CD14-positive monocyte (primary cell): ENCODE measurements around the gene IMMP2L. TPM values are rescaled to one million over a fixed set of nuclear protein-coding genes. Genes with fewer than 3 reads are reported as not detected.
"Not testable (repeated sequence)": the region's sequence is repeated elsewhere in the genome, so short reads cannot be mapped to it uniquely, and the experiment has no call there.

Experiments used
- DNase-seq, 3 donors: peaks; one replicate each; pipeline ENCODE4 v3.0.0-alpha.2; 2011 to 2022
- H2AFZ ChIP-seq: 2 replicates; pipeline ENCODE4 v1.6.0; 2012; ENCODE audit warnings: mild to moderate bottlenecking, low read depth, low read length, inconsistent platforms; ENCODE audit not compliant: insufficient read depth, poor library complexity, severe bottlenecking
- H3K27ac ChIP-seq, 2 donors: 1 replicate in 1 of 2; 2 replicates in 1 of 2; pipeline ENCODE4 v1.5.1; 2012 to 2013; ENCODE audit warnings: low read length in 2 of 2, control low read depth in 1 of 2, inconsistent platforms in 1 of 2, low read depth in 1 of 2, mild to moderate bottlenecking in 1 of 2
- H3K27me3 ChIP-seq, 2 donors: one replicate each; pipeline versions ENCODE4 v1.6.0 to v1.6.1; 2011 to 2013; ENCODE audit warnings: low read length in 2 of 2; ENCODE audit not compliant: control insufficient read depth in 2 of 2, insufficient read depth in 2 of 2
- H3K36me3 ChIP-seq, 2 donors: replicated peaks in 1 of 2; 1 replicate in 1 of 2; 2 replicates in 1 of 2; pipeline versions ENCODE4 v1.5.1 to v1.6.1; 2012 to 2013; ENCODE audit warnings: low read length in 2 of 2, control low read depth in 1 of 2, inconsistent platforms in 1 of 2, mild to moderate bottlenecking in 1 of 2; ENCODE audit not compliant: insufficient read depth in 2 of 2, control insufficient read depth in 1 of 2
- H3K4me1 ChIP-seq, 2 donors: 1 replicate in 1 of 2; 2 replicates in 1 of 2; pipeline versions ENCODE4 v1.5.1 to v1.6.1; 2012 to 2013; ENCODE audit warnings: low read length in 2 of 2, control low read depth in 1 of 2, inconsistent platforms in 1 of 2, mild to moderate bottlenecking in 1 of 2, moderate library complexity in 1 of 2; ENCODE audit not compliant: insufficient read depth in 2 of 2, control insufficient read depth in 1 of 2
- H3K4me2 ChIP-seq: replicated peaks from 2 replicates; pipeline ENCODE3; 2012; ENCODE audit warnings: low read length, moderate library complexity, mild to moderate bottlenecking; ENCODE audit not compliant: poor library complexity, severe bottlenecking; ENCODE audit errors: extremely low read depth
- H3K4me3 ChIP-seq, 3 experiments: fragments of 200-600 bp in 1 of 3; sonication (generic) in 1 of 3; replicated peaks in 1 of 3; 1 replicate in 2 of 3; 2 replicates in 1 of 3; pipeline ENCODE4 v1.5.1; 2011 to 2013; ENCODE audit warnings: low read length in 3 of 3, mild to moderate bottlenecking in 3 of 3, control low read depth in 2 of 3, low read depth in 2 of 3, inconsistent platforms in 1 of 3, moderate library complexity in 1 of 3
- H3K79me2 ChIP-seq: 2 replicates; pipeline ENCODE4 v1.6.0; 2012; ENCODE audit warnings: mild to moderate bottlenecking, control low read depth, inconsistent platforms, low read length, moderate library complexity; ENCODE audit not compliant: insufficient read depth
- H3K9ac ChIP-seq: 2 replicates; pipeline ENCODE4 v1.6.0; 2017; ENCODE audit warnings: low read length, mild to moderate bottlenecking; ENCODE audit not compliant: insufficient read depth, poor library complexity, severe bottlenecking
- H3K9me3 ChIP-seq, 2 donors: replicated peaks in 1 of 2; 1 replicate in 1 of 2; 2 replicates in 1 of 2; pipeline versions ENCODE4 v1.5.1 to v1.6.1; 2012 to 2013; ENCODE audit warnings: low read length in 2 of 2, control low read depth in 1 of 2; ENCODE audit not compliant: control insufficient read depth in 1 of 2, insufficient read depth in 1 of 2
- H4K20me1 ChIP-seq: 2 replicates; pipeline ENCODE4 v1.6.0; 2012; ENCODE audit warnings: mild to moderate bottlenecking, low read length, control low read depth, moderate library complexity; ENCODE audit not compliant: insufficient read depth
- H3K27ac Mint-ChIP-seq, 7 donors: one replicate each; pipeline ENCODE4 v1.8.0; 2020; ENCODE audit warnings: mild to moderate bottlenecking in 7 of 7, mixed read lengths in 7 of 7, moderate library complexity in 6 of 7, inconsistent platforms in 2 of 7
- H3K27me3 Mint-ChIP-seq, 3 donors: one replicate each; pipeline ENCODE4 v1.8.0; 2021 to 2022; ENCODE audit warnings: low read depth in 3 of 3, mild to moderate bottlenecking in 3 of 3, mixed read lengths in 3 of 3, moderate library complexity in 3 of 3, inconsistent platforms in 1 of 3
- H3K36me3 Mint-ChIP-seq, 2 donors: one replicate each; pipeline ENCODE4 v1.8.0; 2020; ENCODE audit warnings: mixed read lengths in 2 of 2, inconsistent platforms in 1 of 2, mild to moderate bottlenecking in 1 of 2
- H3K4me1 Mint-ChIP-seq: one replicate; pipeline ENCODE4 v1.8.0; 2020; ENCODE audit warnings: mild to moderate bottlenecking, mixed read lengths
- H3K4me3 Mint-ChIP-seq, 2 donors: one replicate each; pipeline ENCODE4 v1.8.0; 2020; ENCODE audit warnings: mild to moderate bottlenecking in 2 of 2, mixed read lengths in 2 of 2, moderate library complexity in 1 of 2
- H3K9me3 Mint-ChIP-seq, 7 donors: one replicate each; pipeline ENCODE4 v1.8.0; 2020 to 2022; ENCODE audit warnings: mixed read lengths in 7 of 7, mild to moderate bottlenecking in 6 of 7, moderate library complexity in 6 of 7, inconsistent platforms in 2 of 7
- WGBS: methylation state at CpG from one replicate; pipeline ENCODE4 v1.1.5; 2013; ENCODE audit warnings: missing lambda C conversion rate; ENCODE audit not compliant: insufficient coverage; 5-methylcytosine and 5-hydroxymethylcytosine counted together
- intact Hi-C, 2 donors: fragments of 100-400 bp; cut with micrococcal nuclease; formaldehyde crosslinking; loops; one replicate each; pipeline versions ENCODE4 v1.15.0 to v1.15.1; 2023
- polyA minus RNA-seq: library from RNA; depleted of rRNA, polyadenylated mRNA; stranded (reverse); fragments of >200 nt; gene quantifications from 2 replicates; pipeline ENCODE4 v1.2.3, GENCODE V29; 2012
- polyA plus RNA-seq, 3 donors: library from polyadenylated mRNA; depleted of rRNA in 1 of 3; unstranded in 2 of 3; stranded (reverse) in 1 of 3; fragments of 300-500 nt in 2 of 3; fragments of >200 nt in 1 of 3; fragmentation: Illumina TruSeq in 2 of 3; gene quantifications; 1 replicate in 2 of 3; 2 replicates in 1 of 3; pipeline ENCODE4 v1.2.3, GENCODE V29; 2012 to 2021
- total RNA-seq, 12 experiments: library from RNA in 1 of 12; stranded (reverse) in 1 of 12; fragments of 120-200 nt in 1 of 12; gene quantifications; one replicate each; pipeline ENCODE4 v1.2.4 and lab custom pipeline; 2013 to 2026; ENCODE audit warnings: mixed read lengths in 6 of 12, inconsistent platforms in 1 of 12
- TF ChIP-seq, protein P1 (sequence below): fragments of 200-600 bp; IDR thresholded peaks from one replicate; pipeline ENCODE4 v1.8.0; 2022; ENCODE audit warnings: antibody characterized with exemption, mild to moderate bottlenecking

Gene IMMP2L
- total RNA-seq (2013), result 5.6 TPM
- polyA plus RNA-seq (1 to 10 TPM; 1.9 to 6.4 (median 6.2) TPM), polyA minus RNA-seq (1.2 and 1.4 TPM in 2 replicates), total RNA-seq (lab: John Stamatoyannopoulos, UW) (0.64 to 7.6 (median 2.9) reads per million in 11 experiments)

DNA sequence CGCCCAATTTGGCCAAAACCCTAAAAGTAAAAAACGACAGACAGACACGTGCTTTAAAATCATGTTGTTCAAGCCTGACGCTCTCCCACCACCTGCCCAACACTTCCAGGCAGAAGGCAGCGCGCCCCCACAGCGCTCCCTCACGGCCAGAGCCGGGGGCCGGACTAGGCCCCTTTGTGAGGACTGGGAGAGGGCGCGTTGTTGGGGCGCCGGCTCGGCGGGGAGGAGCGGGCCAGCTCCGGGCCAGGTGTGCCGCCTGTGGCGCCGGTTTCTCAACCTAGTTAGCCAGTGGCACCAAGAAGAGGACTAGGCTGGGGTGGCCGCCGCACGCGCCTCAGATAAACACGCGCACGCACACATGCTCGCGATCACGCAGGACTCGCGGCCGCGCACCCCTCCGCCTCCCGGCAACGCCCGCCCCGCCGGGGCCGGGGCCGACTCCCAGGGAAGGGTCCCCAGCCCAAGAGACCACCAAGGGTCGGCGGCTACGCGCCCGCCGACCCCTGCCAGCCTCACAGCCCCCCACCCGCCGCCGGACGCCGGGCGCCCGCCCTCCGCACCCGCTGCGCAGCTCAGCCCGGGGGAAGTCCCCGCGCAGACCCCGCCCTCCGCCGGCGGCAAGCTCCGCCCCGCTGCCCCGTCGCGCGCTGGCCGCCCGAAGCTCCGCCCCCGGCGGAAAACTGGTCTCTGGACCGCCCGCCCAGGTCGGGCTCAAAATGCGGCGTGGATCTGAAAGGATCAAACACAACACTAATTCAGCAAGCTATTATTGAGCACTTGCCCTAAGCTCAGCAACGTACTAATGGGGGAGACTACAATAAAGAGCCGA lies at the start of gene IMMP2L:
IMMP2L (minus strand) TSS at position 589 of the 829 bp plus-strand sequence.
- H3K4me1 Mint-ChIP-seq, result peaks cover 14% of the 10 kb centered on the region
- peaks cover 13 to 16% of the 10 kb centered on the region in 2 donors for H3K4me1 ChIP-seq
- H3K4me3 ChIP-seq, result peak within 1 kb of the TSS; percentile 45 to 81 (median 79)
- H3K27ac ChIP-seq, result peak within 1 kb of the TSS in 1 of 2 donors; percentile 75
- H3K9ac ChIP-seq, result peak within 1 kb of the TSS; percentile 85
- H3K9me3 Mint-ChIP-seq, result no peaks in the 10 kb centered on the region
- no peaks in the 10 kb centered on the region for H3K9me3 ChIP-seq
- H3K27ac Mint-ChIP-seq, result peak within 1 kb of the TSS in 6 of 7 donors; percentile 30 to 82 (median 64)
- H3K27me3 Mint-ChIP-seq, result no peaks in the 10 kb centered on the region
- no peaks in the 10 kb centered on the region for H3K79me2 ChIP-seq
- H3K36me3 Mint-ChIP-seq, result peaks cover 0 to 3% of the 10 kb centered on the region in 2 donors
- 0% methylated on average over 72 of the region's 84 CpGs for WGBS
- DNase-seq, result peak; percentile 72 to 75 (median 72)
- TF ChIP-seq, protein P1, sequence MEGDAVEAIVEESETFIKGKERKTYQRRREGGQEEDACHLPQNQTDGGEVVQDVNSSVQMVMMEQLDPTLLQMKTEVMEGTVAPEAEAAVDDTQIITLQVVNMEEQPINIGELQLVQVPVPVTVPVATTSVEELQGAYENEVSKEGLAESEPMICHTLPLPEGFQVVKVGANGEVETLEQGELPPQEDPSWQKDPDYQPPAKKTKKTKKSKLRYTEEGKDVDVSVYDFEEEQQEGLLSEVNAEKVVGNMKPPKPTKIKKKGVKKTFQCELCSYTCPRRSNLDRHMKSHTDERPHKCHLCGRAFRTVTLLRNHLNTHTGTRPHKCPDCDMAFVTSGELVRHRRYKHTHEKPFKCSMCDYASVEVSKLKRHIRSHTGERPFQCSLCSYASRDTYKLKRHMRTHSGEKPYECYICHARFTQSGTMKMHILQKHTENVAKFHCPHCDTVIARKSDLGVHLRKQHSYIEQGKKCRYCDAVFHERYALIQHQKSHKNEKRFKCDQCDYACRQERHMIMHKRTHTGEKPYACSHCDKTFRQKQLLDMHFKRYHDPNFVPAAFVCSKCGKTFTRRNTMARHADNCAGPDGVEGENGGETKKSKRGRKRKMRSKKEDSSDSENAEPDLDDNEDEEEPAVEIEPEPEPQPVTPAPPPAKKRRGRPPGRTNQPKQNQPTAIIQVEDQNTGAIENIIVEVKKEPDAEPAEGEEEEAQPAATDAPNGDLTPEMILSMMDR, result no peak
- intact Hi-C loops, result no loop called here
- H3K4me2 ChIP-seq, result peak within 1 kb of the TSS; percentile 85
- no peaks in the 10 kb centered on the region for H3K27me3 ChIP-seq
- H2AFZ ChIP-seq, result peak within 1 kb of the TSS; percentile 94
- H3K36me3 ChIP-seq, result no peaks in the 10 kb centered on the region
- H3K4me3 Mint-ChIP-seq, result peak within 1 kb of the TSS; percentile 79 to 93
- H4K20me1 ChIP-seq, result no peaks in the 10 kb centered on the region

DNA sequence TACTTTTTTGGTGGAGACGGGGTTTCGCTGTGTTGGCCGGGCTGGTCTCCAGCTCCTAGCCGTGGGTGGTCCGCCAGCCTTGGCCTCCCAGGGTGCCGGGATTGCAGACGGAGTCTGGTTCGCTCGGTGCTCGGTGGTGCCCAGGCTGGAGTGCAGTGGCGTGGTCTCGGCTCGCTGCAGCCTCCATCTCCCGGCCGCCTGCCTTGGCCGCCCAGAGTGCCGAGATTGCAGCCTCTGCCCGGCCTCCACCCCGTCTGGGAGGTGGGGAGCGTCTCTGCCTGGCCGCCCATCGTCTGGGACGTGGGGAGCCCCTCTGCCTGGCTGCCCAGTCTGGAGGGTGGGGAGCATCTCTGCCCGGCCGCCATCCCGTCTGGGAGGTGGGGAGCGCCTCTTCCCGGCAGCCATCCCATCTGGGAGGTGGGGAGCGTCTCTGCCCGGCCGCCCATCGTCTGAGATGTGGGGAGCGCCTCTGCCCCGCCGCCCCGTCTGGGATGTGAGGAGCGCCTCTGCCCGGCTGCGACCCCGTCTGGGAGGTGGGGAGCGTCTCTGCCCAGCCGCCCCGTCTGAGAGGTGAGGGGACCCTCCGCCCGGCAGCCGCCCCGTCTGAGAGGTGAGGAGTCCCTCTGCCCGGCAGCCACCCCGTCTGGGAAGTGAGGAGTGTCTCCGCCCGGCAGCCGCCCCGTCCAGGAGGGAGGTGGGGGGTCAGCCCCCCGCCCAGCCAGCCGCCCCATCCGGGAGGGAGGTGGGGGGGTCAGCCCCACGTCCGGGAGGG lies 47.4 kb upstream of the IMMP2L start:
- intact Hi-C loops, DNase-seq: not testable (repeated sequence)

More for the DNA sequence above, 47.4 kb upstream of the IMMP2L start:
- not testable (repeated sequence) for H3K9me3 ChIP-seq, H3K4me1 Mint-ChIP-seq, H3K36me3 Mint-ChIP-seq, H3K79me2 ChIP-seq, H3K27me3 Mint-ChIP-seq, H3K9ac ChIP-seq, H3K27ac ChIP-seq, H3K4me3 ChIP-seq, H3K4me3 Mint-ChIP-seq, H3K4me1 ChIP-seq, H3K27ac Mint-ChIP-seq, H3K27me3 ChIP-seq, H2AFZ ChIP-seq, H3K36me3 ChIP-seq, H3K4me2 ChIP-seq, H4K20me1 ChIP-seq
- 99% methylated on average over 25 of the region's 58 CpGs for WGBS
- peaks cover 2 to 21% (median 10%) of the 10 kb centered on the region in 7 donors for H3K9me3 Mint-ChIP-seq
